ENCODE measurements around the gene SLC39A7. TPM values are rescaled to one million over a fixed set of nuclear protein-coding genes. Genes with fewer than 3 reads are reported as not detected.

The SLC39A7 gene
- total and polyA plus RNA-seq, 2 of the 13 experiments (the other 11 are each of a cell fraction or from before 2014, with no cell fraction given) = 142 to 229 TPM

DNA sequence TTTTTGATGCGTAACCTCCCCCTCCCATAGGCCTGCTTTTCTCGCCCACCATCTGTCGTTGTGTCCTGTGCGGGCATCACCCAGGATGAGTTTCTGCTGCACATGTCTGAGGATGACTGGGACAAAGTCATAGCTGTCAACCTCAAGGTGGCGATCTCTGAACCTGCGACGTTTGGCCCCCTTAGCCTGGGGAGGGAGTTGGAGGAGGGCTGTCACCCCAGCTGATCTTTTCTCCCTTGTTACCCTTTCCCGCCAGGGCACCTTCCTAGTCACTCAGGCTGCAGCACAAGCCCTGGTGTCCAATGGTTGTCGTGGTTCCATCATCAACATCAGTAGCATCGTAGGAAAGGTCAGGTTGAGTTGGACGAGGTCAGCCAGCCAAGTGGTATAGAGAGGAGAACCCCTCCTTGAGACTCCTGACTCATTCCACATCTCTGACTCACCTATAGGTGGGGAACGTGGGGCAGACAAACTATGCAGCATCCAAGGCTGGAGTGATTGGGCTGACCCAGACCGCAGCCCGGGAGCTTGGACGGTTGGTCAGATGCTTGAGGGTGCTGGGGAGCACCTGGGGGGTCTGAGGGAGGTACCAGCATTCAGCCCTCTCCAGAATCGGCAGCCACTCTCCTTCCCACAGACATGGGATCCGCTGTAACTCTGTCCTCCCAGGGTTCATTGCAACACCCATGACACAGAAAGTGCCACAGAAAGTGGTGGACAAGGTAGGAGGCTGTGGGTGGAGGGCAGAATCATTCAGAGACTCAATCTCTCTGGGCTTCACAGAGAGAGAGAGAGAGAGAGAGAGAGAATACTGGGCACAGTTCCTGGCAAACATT lies 4.7 kb downstream of the SLC39A7 start (continued):
- TF ChIP-seq ZNF34 (CRISPR knock-in tag; IDR thresholded peaks at IDR 0.05; ENCODE audit: borderline replicate concordance) (no peak), RXRB (CRISPR knock-in tag; IDR thresholded peaks at IDR 0.05; ENCODE audit: borderline replicate concordance) (no peak), THAP11 (CRISPR knock-in tag; IDR thresholded peaks at IDR 0.05) (no peak), TOE1 (CRISPR knock-in tag; IDR thresholded peaks at IDR 0.05) (no peak), ZNF446 (CRISPR knock-in tag; IDR thresholded peaks at IDR 0.05) (no peak), ZNF20 (CRISPR knock-in tag; IDR thresholded peaks at IDR 0.05) (no peak), ZSCAN31 (CRISPR knock-in tag; IDR thresholded peaks at IDR 0.05; ENCODE audit: low read depth) (no peak), ERF (CRISPR knock-in tag; IDR thresholded peaks at IDR 0.05) (no peak), PHF21A (CRISPR knock-in tag; IDR thresholded peaks at IDR 0.05) (no peak), PPARG (CRISPR knock-in tag; conservative IDR thresholded peaks at IDR 0.05) (no peak), FOXA1 (IDR thresholded peaks at IDR 0.05) (no peak), FOXA1 (CRISPR knock-in tag; IDR thresholded peaks at IDR 0.05) (no peak), MIER3 (CRISPR knock-in tag; IDR thresholded peaks at IDR 0.05; ENCODE audit: borderline replicate concordance) (no peak), ZNF775 (CRISPR knock-in tag; IDR thresholded peaks at IDR 0.05; ENCODE audit: borderline replicate concordance) (no peak), TFAP4 (IDR thresholded peaks at IDR 0.05; ENCODE audit: borderline replicate concordance, low read depth) (peak; percentile 36; the same call in 1 of the 2 replicates), ZNF7 (CRISPR knock-in tag; IDR thresholded peaks at IDR 0.05) (no peak), ZNF598 (CRISPR knock-in tag; IDR thresholded peaks at IDR 0.05; ENCODE audit: borderline replicate concordance) (0 out of 2 replicates have a peak, but pooled peaks have one; percentile 11)
- TF ChIP-seq, protein P1, sequence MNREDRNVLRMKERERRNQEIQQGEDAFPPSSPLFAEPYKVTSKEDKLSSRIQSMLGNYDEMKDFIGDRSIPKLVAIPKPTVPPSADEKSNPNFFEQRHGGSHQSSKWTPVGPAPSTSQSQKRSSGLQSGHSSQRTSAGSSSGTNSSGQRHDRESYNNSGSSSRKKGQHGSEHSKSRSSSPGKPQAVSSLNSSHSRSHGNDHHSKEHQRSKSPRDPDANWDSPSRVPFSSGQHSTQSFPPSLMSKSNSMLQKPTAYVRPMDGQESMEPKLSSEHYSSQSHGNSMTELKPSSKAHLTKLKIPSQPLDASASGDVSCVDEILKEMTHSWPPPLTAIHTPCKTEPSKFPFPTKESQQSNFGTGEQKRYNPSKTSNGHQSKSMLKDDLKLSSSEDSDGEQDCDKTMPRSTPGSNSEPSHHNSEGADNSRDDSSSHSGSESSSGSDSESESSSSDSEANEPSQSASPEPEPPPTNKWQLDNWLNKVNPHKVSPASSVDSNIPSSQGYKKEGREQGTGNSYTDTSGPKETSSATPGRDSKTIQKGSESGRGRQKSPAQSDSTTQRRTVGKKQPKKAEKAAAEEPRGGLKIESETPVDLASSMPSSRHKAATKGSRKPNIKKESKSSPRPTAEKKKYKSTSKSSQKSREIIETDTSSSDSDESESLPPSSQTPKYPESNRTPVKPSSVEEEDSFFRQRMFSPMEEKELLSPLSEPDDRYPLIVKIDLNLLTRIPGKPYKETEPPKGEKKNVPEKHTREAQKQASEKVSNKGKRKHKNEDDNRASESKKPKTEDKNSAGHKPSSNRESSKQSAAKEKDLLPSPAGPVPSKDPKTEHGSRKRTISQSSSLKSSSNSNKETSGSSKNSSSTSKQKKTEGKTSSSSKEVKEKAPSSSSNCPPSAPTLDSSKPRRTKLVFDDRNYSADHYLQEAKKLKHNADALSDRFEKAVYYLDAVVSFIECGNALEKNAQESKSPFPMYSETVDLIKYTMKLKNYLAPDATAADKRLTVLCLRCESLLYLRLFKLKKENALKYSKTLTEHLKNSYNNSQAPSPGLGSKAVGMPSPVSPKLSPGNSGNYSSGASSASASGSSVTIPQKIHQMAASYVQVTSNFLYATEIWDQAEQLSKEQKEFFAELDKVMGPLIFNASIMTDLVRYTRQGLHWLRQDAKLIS (CRISPR knock-in tag; IDR thresholded peaks at IDR 0.05) = no peak
- TF ChIP-seq, protein P2, sequence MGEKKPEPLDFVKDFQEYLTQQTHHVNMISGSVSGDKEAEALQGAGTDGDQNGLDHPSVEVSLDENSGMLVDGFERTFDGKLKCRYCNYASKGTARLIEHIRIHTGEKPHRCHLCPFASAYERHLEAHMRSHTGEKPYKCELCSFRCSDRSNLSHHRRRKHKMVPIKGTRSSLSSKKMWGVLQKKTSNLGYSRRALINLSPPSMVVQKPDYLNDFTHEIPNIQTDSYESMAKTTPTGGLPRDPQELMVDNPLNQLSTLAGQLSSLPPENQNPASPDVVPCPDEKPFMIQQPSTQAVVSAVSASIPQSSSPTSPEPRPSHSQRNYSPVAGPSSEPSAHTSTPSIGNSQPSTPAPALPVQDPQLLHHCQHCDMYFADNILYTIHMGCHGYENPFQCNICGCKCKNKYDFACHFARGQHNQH (CRISPR knock-in tag; IDR thresholded peaks at IDR 0.05) = no peak
- TF ChIP-seq, protein P3, sequence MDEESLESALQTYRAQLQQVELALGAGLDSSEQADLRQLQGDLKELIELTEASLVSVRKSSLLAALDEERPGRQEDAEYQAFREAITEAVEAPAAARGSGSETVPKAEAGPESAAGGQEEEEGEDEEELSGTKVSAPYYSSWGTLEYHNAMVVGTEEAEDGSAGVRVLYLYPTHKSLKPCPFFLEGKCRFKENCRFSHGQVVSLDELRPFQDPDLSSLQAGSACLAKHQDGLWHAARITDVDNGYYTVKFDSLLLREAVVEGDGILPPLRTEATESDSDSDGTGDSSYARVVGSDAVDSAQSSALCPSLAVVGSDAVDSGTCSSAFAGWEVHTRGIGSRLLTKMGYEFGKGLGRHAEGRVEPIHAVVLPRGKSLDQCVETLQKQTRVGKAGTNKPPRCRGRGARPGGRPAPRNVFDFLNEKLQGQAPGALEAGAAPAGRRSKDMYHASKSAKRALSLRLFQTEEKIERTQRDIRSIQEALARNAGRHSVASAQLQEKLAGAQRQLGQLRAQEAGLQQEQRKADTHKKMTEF (CRISPR knock-in tag; IDR thresholded peaks at IDR 0.05) = no peak
